ENCODE results near the gene SCNN1B.

The SCNN1B gene

DNA sequence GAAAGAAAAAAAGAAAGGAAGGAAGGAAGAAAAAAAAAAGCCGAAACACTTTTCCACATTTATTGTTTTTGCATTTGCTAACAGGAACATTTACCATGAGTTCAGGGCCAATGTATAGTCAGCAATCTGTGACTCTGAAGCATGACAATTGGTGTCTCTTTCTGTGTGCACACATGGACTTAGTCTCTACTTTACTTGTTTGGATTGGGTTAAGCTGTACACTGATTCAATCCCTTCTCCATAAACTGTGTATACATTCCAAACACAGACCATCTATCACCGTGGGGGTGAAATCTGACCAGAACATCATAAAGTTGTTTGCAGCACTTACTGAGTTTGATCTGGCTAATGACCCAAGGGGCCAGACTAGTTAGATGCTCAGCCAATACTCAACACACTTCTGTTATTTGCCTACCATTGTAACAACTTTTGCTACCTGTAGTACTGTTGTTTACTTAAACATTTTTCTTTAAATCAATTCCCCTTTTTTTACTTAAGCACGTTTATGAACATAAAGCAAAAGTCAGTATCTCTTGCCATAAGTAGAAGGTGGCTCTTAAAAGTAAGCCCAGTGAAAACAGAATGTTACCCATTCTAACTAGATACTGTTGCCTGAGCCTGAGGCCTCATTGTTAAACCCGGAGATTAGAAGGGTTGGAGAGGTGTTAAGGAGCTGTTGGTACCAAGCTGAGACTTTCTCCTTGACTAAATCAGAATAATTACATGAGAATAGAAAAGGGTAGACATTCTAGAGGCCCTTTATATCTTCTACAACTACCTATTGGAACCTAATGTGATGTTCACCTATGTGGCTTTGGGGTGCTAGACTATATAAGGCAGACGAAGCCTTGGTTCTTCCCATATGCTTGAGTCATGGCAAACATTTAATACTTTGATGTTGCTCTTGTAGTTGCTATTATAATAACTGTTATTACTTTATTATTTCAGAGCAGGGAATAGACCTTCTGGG, 41.8 kb downstream of the SCNN1B start:
- H3K27ac ChIP-seq (replicated peaks): no peak overlapping the region
- H3K27me3 ChIP-seq (ENCODE audit: insufficient read depth, poor library complexity, severe bottlenecking): no peaks in the 10 kb centered on the region
- no peak for DNase-seq (ENCODE audit: low read depth in 1 of 2, low spot score in 1 of 2)
- TF ChIP-seq, protein P1, sequence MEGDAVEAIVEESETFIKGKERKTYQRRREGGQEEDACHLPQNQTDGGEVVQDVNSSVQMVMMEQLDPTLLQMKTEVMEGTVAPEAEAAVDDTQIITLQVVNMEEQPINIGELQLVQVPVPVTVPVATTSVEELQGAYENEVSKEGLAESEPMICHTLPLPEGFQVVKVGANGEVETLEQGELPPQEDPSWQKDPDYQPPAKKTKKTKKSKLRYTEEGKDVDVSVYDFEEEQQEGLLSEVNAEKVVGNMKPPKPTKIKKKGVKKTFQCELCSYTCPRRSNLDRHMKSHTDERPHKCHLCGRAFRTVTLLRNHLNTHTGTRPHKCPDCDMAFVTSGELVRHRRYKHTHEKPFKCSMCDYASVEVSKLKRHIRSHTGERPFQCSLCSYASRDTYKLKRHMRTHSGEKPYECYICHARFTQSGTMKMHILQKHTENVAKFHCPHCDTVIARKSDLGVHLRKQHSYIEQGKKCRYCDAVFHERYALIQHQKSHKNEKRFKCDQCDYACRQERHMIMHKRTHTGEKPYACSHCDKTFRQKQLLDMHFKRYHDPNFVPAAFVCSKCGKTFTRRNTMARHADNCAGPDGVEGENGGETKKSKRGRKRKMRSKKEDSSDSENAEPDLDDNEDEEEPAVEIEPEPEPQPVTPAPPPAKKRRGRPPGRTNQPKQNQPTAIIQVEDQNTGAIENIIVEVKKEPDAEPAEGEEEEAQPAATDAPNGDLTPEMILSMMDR (IDR thresholded peaks at IDR 0.05; ENCODE audit: insufficient read depth, low read length): no peak
- TF ChIP-seq SPI1 (IDR thresholded peaks at IDR 0.05; ENCODE audit: borderline replicate concordance, low read depth): no peak
- TF ChIP-seq, protein P2, sequence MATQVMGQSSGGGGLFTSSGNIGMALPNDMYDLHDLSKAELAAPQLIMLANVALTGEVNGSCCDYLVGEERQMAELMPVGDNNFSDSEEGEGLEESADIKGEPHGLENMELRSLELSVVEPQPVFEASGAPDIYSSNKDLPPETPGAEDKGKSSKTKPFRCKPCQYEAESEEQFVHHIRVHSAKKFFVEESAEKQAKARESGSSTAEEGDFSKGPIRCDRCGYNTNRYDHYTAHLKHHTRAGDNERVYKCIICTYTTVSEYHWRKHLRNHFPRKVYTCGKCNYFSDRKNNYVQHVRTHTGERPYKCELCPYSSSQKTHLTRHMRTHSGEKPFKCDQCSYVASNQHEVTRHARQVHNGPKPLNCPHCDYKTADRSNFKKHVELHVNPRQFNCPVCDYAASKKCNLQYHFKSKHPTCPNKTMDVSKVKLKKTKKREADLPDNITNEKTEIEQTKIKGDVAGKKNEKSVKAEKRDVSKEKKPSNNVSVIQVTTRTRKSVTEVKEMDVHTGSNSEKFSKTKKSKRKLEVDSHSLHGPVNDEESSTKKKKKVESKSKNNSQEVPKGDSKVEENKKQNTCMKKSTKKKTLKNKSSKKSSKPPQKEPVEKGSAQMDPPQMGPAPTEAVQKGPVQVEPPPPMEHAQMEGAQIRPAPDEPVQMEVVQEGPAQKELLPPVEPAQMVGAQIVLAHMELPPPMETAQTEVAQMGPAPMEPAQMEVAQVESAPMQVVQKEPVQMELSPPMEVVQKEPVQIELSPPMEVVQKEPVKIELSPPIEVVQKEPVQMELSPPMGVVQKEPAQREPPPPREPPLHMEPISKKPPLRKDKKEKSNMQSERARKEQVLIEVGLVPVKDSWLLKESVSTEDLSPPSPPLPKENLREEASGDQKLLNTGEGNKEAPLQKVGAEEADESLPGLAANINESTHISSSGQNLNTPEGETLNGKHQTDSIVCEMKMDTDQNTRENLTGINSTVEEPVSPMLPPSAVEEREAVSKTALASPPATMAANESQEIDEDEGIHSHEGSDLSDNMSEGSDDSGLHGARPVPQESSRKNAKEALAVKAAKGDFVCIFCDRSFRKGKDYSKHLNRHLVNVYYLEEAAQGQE (IDR thresholded peaks at IDR 0.05; ENCODE audit: insufficient replicate concordance, low read depth): no peak
- TF ChIP-seq GABPA (IDR thresholded peaks at IDR 0.05; ENCODE audit: low read depth): no peak
- TF ChIP-seq POLR2AphosphoS5 (IDR thresholded peaks at IDR 0.05; ENCODE audit: low read depth): no peak
- H3K4me3 ChIP-seq (replicated peaks; ENCODE audit: insufficient read depth, low read length): no peak overlapping the region

DNA sequence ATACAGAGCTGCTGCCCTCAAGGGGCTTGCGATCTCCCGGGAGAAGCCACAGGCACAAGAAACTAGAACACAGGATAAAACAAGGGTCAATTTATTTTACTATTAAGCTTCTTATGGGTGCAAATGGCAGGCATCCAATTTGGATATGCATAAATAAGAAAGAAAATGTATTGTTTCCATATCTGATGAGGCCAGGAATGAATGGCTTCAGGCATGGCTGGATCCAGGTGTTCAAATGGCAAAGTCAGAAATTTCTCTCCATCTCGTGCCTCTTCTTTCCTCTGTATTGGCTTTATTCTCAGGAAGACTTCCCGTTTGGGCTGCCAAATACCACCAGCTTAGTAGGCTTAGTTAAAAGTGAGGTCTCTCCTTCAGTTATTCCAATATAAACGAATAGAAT, 43.1 kb downstream of the SCNN1B start:
- H3K27ac ChIP-seq (replicated peaks): no peak overlapping the region
- no peak for DNase-seq (ENCODE audit: low read depth in 1 of 2, low spot score in 1 of 2)
- H3K4me3 ChIP-seq (replicated peaks; ENCODE audit: insufficient read depth, low read length): no peak overlapping the region
- TF ChIP-seq GABPA (IDR thresholded peaks at IDR 0.05; ENCODE audit: low read depth): no peak
- TF ChIP-seq SPI1 (IDR thresholded peaks at IDR 0.05; ENCODE audit: borderline replicate concordance, low read depth): no peak
- TF ChIP-seq, protein P2 (IDR thresholded peaks at IDR 0.05; ENCODE audit: insufficient replicate concordance, low read depth): no peak
- TF ChIP-seq POLR2AphosphoS5 (IDR thresholded peaks at IDR 0.05; ENCODE audit: low read depth): no peak
- TF ChIP-seq, protein P1 (IDR thresholded peaks at IDR 0.05; ENCODE audit: insufficient read depth, low read length): no peak
- no peaks in the 10 kb centered on the region for H3K27me3 ChIP-seq (ENCODE audit: insufficient read depth, poor library complexity, severe bottlenecking)

DNA sequence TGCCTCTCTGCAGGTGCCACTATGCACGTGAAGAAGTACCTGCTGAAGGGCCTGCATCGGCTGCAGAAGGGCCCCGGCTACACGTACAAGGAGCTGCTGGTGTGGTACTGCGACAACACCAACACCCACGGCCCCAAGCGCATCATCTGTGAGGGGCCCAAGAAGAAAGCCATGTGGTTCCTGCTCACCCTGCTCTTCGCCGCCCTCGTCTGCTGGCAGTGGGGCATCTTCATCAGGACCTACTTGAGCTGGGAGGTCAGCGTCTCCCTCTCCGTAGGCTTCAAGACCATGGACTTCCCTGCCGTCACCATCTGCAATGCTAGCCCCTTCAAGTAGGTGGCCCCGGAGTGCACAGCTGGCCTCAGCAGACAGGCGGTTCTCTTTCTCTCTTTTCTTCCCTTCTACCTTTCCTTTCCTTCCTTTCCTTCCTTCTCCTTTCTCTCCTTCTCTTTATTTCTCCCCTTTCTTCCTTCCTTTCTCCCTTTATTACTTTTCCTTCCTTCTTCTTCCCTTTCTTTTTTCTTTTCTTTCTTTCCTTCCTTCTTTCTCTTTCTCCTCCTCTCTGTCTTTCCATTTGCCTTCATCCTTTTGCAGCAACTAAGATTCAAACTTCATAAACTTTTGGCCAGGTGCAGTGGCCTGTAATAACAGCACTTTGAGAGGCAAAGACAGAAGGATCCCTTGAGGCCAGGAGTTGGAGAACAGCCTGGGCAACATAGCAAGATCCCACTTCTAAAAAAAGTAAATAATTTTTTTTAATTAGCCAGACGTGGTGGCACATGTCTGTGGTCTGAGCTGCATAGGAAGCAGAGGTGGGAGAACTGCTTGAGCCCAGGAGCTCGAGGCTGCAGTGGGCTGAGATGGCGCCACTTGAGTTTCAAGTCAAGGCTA, 46.7 kb downstream of the SCNN1B start:
- Histone ChIP-seq H3K27me3 (ENCODE audit: insufficient read depth, poor library complexity, severe bottlenecking) (no peaks in the 10 kb centered on the region), H3K4me3 (replicated peaks; ENCODE audit: insufficient read depth, low read length) (no peak overlapping the region), H3K27ac (replicated peaks) (no peak overlapping the region)
- no peak for DNase-seq (ENCODE audit: low read depth in 1 of 2, low spot score in 1 of 2)
- TF ChIP-seq, protein P1 (IDR thresholded peaks at IDR 0.05; ENCODE audit: insufficient read depth, low read length): no peak
- TF ChIP-seq, protein P2 (IDR thresholded peaks at IDR 0.05; ENCODE audit: insufficient replicate concordance, low read depth): no peak
- TF ChIP-seq SPI1 (IDR thresholded peaks at IDR 0.05; ENCODE audit: borderline replicate concordance, low read depth) (no peak), POLR2AphosphoS5 (IDR thresholded peaks at IDR 0.05; ENCODE audit: low read depth) (no peak), GABPA (IDR thresholded peaks at IDR 0.05; ENCODE audit: low read depth) (no peak)
